ENCODE measurements around the gene FILIP1.

DNA sequence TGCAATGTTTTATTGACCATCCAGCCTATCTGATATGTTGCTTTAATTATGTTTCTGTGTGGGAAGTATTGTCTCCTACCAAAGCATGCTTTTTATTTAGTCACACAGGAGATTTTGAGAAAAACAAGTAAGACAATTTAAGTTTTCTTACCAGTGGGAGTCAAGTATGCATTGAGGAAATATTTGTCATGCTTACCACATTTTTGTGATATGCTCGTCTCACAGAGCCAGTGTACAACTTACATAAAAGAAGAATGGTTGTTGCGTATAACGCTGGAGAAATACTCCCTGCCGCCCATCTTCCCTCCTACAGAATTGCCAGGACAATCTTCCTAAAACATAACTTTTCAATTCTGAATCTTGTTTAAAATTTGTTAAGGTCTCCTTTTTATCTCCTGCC lies 37.1 kb upstream of the FILIP1 start:
- TF ChIP-seq CTCF (IDR thresholded peaks at IDR 0.05; ENCODE audit: insufficient read depth, low read depth, low read length) (no peak), EZH2 (IDR thresholded peaks at IDR 0.05; ENCODE audit: insufficient read depth, low read length) (no peak)
